ENCODE data around the gene POLDIP2. TPM values are rescaled to one million over a fixed set of nuclear protein-coding genes. Genes with fewer than 3 reads are reported as not detected.

POLDIP2 gene
- total and polyA plus RNA-seq, 2 donors from 2014 or later = 84.9 to 174 TPM

DNA sequence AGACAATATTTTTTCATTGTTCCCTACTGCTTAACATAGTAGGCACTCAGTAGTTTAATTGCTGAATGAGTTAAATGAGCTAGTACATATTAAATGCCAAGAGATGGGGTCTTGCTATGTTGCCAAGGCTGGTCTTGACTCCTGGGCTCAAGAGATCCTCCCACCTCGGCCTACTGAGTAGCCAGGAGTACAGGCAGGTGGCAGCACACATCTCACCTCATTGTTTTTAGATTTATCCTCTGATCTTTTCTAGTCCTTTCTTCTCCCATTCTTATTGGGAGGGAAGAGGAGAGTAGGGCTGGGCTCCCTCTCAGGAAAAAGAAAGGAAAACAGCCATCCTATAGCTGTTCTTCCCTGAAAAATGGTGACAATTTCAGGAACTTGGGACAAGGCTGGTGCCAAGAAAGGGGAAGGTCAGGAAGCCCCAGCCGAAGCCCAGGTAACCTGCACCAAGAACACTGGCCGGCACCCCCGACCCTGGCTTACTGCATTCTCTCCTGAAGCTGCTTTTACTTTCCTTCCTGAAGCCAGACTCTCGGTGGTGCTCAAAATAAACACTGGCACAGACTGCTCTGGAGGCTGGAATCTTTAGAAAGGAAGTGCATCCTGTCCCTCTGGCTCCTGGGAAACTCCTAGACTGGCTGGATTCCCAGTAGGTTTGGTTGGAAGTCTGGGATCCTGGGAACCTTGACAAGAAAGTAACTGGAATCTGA is 19.1 kb downstream of the POLDIP2 start:
- intact Hi-C loops (cut with DNase I) = no loop called here
- Histone ChIP-seq H3K9me3 (ENCODE audit: control insufficient read depth in 2 of 3, insufficient read depth in 1 of 3, low read length in 3 of 3) (no peaks in the 10 kb centered on the region), H3K27ac (ENCODE audit: low read depth in 2 of 2, low read length in 2 of 2) (peak overlapping the region; percentile 16 to 56), H3K9ac (ENCODE audit: low read length in 3 of 3) (no peak overlapping the region), H3K4me1 (ENCODE audit: control insufficient read depth in 2 of 3, insufficient read depth in 2 of 3, low read depth in 1 of 3, low read length in 3 of 3) (peaks cover 6 to 19% (median 13%) of the 10 kb centered on the region in 3 donors), H3K4me3 (ENCODE audit: low read length in 3 of 3) (no peak overlapping the region), H3K27me3 (ENCODE audit: control insufficient read depth, insufficient read depth, low read length) (no peaks in the 10 kb centered on the region), H3K36me3 (ENCODE audit: control insufficient read depth in 2 of 3, insufficient read depth in 3 of 3, low read length in 3 of 3) (peaks cover 3 to 29% (median 18%) of the 10 kb centered on the region in 3 donors)
- FAIRE-seq = no peak
- TF ChIP-seq, protein P1, sequence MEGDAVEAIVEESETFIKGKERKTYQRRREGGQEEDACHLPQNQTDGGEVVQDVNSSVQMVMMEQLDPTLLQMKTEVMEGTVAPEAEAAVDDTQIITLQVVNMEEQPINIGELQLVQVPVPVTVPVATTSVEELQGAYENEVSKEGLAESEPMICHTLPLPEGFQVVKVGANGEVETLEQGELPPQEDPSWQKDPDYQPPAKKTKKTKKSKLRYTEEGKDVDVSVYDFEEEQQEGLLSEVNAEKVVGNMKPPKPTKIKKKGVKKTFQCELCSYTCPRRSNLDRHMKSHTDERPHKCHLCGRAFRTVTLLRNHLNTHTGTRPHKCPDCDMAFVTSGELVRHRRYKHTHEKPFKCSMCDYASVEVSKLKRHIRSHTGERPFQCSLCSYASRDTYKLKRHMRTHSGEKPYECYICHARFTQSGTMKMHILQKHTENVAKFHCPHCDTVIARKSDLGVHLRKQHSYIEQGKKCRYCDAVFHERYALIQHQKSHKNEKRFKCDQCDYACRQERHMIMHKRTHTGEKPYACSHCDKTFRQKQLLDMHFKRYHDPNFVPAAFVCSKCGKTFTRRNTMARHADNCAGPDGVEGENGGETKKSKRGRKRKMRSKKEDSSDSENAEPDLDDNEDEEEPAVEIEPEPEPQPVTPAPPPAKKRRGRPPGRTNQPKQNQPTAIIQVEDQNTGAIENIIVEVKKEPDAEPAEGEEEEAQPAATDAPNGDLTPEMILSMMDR (IDR thresholded peaks at IDR 0.05; ENCODE audit: borderline replicate concordance, extremely low read depth, insufficient read depth) = peak; percentile 7
- DNase-seq = peak in 1 of 5 donors; percentile 47

DNA sequence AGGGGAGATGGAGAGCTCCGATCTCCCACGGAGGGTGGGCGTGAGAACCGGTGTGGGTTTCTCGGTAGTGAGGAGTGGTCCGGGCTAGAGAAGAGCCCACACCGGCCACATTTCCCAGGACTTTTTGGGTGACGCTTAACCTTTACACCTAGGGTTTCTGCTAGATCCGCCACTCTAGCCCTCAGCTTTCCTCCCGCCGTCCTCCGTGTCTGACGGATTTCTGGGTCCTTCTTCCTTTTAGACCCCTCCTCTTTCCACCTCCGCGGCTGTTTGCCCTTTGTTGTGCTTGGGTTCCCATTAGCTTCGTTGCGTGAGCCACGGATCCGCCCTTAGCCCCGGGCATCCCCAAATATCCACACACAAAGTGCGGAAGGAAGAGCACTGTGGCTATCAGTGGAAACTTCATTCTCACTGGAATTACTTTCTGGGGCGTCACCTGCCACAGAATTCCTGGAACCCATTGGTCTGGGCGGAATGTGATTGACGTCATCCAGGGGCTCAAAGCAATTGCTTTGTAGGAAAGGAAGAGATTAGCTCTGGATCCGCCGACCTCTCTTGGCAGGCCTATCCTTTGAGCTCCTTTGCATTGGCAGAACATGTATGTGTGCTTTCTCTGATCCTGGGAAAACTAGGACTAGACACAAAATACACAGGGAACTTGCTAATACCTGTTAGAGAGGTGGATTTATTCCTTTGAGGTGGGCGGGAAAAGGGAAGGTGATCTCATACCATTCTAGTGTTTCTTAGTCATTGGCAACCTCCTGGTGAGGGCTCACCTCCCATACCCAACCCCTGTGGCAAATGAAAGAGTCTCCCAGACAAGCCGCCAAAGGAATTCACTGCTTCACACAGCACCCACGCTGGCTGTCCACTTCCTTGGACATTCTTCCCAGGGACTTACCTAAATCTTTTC is 21.1 kb downstream of the POLDIP2 start:
- no peaks in the 10 kb centered on the region for H3K9me3 ChIP-seq (ENCODE audit: control insufficient read depth in 2 of 3, insufficient read depth in 1 of 3, low read length in 3 of 3)
- TF ChIP-seq, protein P1 (IDR thresholded peaks at IDR 0.05; ENCODE audit: borderline replicate concordance, extremely low read depth, insufficient read depth) = no peak
- H3K4me1 ChIP-seq (ENCODE audit: control insufficient read depth in 2 of 3, insufficient read depth in 2 of 3, low read depth in 1 of 3, low read length in 3 of 3) = peaks cover 6 to 19% (median 13%) of the 10 kb centered on the region in 3 donors
- DNase-seq = peak; percentile 85 to 94 (median 88)
- no peak for FAIRE-seq
- H3K27ac ChIP-seq (ENCODE audit: low read depth in 2 of 2, low read length in 2 of 2) = peak overlapping the region; percentile 94 to 97
- peaks cover 0 to 15% (median 9%) of the 10 kb centered on the region in 3 donors for H3K36me3 ChIP-seq (ENCODE audit: control insufficient read depth in 2 of 3, insufficient read depth in 3 of 3, low read length in 3 of 3)
- H3K4me3 ChIP-seq (ENCODE audit: low read length in 3 of 3) = peak overlapping the region; percentile 89 to 96 (median 96)
- intact Hi-C loops (cut with DNase I) = no loop called here
- H3K9ac ChIP-seq (ENCODE audit: low read length in 3 of 3) = peak overlapping the region; percentile 89 to 97 (median 97)
- H3K27me3 ChIP-seq (ENCODE audit: control insufficient read depth, insufficient read depth, low read length) = no peaks in the 10 kb centered on the region

DNA sequence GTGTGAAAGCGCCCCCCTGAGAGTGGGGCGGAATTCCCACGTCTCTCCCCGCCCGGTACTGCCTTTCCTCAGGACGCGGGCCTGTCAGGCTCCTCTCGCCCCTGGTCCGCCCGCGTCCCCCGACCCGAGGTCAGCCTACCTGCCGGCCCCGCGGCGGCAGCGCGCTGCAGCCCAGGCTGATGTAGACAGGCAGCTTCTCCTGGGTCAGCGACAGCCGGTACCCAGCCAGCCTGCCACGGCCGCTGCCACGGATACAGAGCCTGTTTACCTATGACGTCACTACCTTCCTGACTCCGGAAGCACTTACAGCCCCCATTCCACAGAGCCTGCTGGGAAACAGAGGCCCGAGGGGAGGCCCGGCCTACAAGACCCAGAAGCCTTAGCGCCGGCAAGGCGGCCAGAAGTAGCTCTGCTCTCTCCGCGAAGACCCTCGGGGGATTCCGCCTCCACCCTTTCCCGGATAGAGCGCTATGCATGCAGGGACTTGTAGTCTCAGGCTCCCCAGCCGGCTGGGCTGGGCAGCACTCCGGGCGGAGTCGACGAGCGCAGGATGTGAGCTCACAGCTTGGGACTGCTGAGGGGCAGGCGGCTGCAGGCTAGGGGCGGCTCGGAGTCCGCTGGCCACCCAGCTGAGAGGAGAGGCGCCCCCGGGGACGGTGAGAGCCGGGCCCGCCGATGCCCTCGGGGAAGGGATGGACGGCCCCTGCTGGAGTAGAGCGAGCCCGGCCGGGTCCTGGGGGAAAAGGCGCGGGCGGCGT is 21.9 kb downstream of the POLDIP2 start, which contains the start of the genes IFT20 and TNFAIP1:
TSS of gene IFT20 (minus strand) at position 272 of the 758 bp plus-strand sequence. CDS start 3,487 bp downstream, outside the sequence.
TSS of gene TNFAIP1 (plus strand) at position 561 of the 758 bp plus-strand sequence. CDS start 3,761 bp downstream, outside the sequence.
- peaks cover 0 to 16% (median 11%) of the 10 kb centered on the region in 3 donors for H3K36me3 ChIP-seq (ENCODE audit: control insufficient read depth in 2 of 3, insufficient read depth in 3 of 3, low read length in 3 of 3)
- peaks cover 6 to 19% (median 13%) of the 10 kb centered on the region in 3 donors for H3K4me1 ChIP-seq (ENCODE audit: control insufficient read depth in 2 of 3, insufficient read depth in 2 of 3, low read depth in 1 of 3, low read length in 3 of 3)
- DNase-seq = peak; percentile 100
- no peaks in the 10 kb centered on the region for H3K9me3 ChIP-seq (ENCODE audit: control insufficient read depth in 2 of 3, insufficient read depth in 1 of 3, low read length in 3 of 3)
- FAIRE-seq = peak; percentile 94
- H3K27me3 ChIP-seq (ENCODE audit: control insufficient read depth, insufficient read depth, low read length) = no peaks in the 10 kb centered on the region
- peak within 1 kb of the TSS; percentile 89 to 96 (median 96) for H3K4me3 ChIP-seq (ENCODE audit: low read length in 3 of 3)
- TF ChIP-seq, protein P1 (IDR thresholded peaks at IDR 0.05; ENCODE audit: borderline replicate concordance, extremely low read depth, insufficient read depth) = no peak
- H3K27ac ChIP-seq (ENCODE audit: low read depth in 2 of 2, low read length in 2 of 2) = peak within 1 kb of the TSS; percentile 94 to 97
- H3K9ac ChIP-seq (ENCODE audit: low read length in 3 of 3) = peak within 1 kb of the TSS; percentile 89 to 97 (median 97)
- intact Hi-C loops (cut with DNase I) = no loop called here

All from kidney (tissue), 14 donors.